Activated naive CD4-positive, alpha-beta T cell treated with Interleukin-2 at 50 U/mL for 16 hours (primary cell): ENCODE measurements around the gene CCDC102A.

ENCODE experiments used
- DNase-seq: peaks from one replicate; pipeline ENCODE4 v3.0.0-alpha.2; 2020

CCDC102A gene

GRCh38 chr16:57517397-57518367 is 18.7 kb downstream of the CCDC102A start:
- no peak for DNase-seq

- DNase-seq: no peak
Measured at GRCh38 chr16:57516773-57517172, 19.6 kb downstream of the CCDC102A start.

DNA sequence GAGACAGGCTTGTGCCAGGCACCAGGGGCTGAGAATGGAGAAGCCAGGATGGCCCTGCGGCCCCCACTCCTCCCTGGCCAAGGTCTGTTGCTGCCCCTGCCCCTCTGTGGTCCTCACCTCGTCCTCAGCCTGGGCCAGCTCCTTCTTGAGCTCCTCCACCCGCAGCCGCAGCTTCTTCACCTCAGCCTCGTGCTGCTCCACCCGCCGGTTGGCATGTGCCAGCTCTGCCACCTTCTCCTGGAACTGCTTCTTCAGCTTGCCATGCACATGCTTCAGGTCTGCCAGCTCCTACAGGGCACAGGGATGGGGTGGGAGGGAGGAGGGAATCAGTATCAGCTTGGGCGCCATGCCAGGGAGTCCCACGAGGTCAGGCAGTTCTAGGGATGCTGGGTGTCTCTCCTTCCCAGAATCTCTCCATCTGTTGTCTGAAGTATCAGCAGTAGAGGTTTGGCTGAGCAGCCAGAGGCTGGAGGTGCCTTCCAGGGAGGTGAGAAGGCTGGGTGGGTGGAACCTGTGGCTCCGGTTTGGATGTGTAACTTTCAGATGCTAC is 20.1 kb downstream of the CCDC102A start:
- no peak for DNase-seq

DNA sequence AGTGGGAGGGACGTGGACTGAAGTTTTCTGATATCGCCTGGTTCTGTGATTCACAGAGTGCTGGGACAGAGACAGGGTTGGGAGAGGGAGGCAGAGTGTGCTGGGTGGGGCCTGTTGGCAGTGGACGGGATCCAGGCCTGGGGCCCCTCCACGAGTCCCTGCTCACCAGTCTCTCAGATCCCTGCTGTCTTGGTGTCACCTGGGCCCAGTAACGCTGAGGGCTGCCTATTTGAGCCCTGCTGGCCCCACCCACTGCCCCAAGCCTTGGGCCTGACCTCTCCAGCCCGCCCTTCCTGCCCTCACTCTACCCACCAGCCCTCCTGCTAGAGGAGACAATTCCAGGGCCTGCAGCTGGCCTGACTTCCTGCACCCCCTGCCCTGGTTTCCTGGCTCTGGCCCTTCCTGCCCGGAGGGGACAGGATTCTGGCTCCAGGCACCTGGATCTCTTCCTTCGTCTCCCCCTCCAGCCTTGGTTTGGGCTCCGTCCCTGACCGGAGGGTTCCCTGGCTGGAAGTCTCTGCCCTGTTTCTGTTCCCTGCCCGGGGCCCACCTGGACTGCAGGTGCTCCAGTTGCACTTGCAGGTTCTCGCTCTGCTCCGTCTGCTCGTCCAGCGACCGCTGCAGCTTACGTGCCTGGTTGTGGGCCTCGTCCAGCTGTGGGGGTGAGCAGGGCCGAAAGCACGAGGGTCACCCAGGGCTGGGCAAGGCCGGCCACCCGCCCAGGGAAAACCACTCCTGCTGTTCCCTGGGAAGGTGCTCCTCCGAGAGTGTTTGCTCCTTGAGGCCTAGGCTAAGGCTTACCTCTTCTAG is 21.4 kb downstream of the CCDC102A start:
- DNase-seq: no peak

DNA sequence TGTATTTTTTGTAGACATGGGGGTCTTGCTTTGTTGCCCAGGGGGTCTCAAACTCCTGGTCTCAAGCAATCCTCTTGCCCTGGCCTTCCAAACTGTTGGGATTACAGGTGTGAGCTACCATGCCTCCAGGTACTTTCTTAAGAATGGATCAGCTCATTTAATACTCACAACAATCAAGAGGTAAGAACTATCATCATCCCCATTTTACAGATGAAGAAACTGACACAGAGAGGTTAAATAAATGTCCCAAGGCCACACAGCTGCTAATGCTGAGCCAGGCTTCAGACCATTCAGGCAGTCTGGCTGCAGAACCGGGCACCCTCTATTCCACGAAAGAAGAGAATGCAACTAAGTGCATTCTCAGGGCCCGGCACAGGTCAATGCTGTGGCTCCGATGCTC is 22.0 kb downstream of the CCDC102A start:
- DNase-seq: no peak

- no peak for DNase-seq
Measured at GRCh38 chr16:57513371-57514102, 22.8 kb downstream of the CCDC102A start.

DNA sequence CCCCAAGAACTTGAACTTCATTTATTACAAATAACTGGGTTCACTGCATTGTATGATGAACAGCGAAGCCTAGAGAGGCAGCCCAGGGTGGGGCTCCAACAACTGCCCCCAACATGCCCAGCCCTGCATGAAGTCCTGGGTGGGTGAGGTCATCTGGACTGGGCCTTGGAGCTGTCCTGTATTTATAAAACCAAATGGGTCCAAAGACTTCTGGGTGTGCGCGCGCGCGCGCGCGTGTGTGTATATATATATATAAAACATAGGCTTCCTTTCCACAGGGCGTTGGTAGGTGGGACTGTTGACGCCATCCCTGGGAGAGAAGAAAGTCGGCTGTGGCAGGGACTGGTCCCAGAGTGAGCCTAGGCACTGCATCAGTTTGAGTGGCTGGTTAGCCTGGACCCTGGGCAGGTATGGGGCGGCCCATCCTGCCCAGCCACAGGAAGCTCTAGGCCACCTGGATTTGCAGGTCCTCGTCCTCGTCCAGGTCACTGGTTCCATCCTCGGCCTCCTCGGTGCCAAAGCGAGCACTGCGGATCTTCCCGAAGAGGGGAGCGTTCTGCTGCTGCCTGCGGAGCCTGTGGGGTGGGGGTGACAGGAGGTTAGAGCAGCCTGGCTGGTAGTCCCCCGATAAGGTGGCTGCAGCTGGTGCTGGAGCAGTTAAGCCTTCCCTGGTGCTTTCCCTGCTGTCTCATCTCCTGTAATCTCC is 23.9 kb downstream of the CCDC102A start:
- DNase-seq: no peak

DNA sequence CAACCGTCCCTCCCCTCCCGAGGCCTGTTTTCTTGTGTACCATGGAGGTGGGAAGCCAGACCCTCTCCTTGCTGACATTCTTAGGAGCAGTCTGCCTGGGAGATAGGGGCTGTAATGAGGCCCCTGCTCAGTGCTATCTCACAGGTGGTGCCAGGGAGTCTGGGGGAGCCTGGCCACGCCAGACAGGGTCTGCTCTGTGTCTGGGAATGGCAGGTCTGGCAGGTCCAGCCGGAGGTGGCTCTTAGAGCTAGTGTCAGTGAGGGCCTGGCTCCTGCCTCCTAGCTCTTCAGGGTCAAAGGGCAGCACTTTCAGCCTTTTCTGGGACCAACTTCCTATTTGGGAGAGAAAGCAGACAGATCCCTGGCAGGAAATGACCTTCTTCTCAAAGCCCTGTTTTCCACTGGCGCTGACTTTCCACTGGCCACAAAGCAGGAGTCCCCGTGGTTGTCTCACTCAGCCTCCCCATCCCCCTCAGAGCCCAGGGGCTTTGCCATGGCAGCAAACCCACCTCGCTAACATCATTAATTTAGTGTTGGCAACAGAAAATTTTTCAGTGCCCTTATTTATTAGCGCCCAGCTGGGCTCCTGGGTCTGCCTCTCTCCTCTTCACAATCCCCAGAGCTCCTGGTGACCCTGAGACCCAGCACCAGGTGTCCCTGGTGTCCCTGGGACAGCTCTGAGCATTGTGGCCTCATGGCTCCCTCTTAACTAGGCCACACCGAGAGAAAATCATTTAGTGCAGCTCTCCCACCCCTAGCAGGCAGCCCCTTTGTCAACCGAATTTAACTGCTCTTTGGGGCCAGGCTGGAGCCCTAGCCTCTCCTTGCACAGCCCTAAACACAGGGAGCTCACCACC is 26.1 kb downstream of the CCDC102A start:
- no peak for DNase-seq

- DNase-seq: no peak
Measured at GRCh38 chr16:57509231-57509923, 27.0 kb downstream of the CCDC102A start.

GRCh38 chr16:57508035-57508425 is 28.3 kb downstream of the CCDC102A start:
- DNase-seq: no peak

GRCh38 chr16:57507136-57508034 is 29.0 kb downstream of the CCDC102A start:
- DNase-seq: no peak

- no peak for DNase-seq
Measured at GRCh38 chr16:57505169-57505568, 31.2 kb downstream of the CCDC102A start.

- DNase-seq: no peak
Measured at GRCh38 chr16:57504491-57504890, 31.9 kb downstream of the CCDC102A start.

DNA sequence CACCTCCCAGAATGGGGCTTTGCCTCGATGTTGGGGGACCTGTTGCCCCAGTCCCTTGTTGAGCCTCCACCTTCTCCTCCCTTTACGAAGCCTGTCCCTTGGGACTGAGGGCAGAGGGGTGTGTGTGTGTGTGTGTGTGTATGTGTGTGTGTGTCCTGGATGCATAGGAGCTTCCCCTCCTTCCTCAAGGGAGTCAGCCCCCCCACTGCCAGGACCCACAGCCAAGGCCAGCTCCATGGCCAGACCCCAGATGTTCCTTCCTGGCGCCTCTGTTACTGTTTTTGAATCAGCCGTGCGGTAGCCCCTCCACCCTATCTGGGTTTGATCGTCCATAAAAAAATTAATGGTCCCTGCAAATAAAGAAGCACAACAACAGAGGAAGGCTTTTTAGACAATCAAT is 32.4 kb downstream of the CCDC102A start:
- no peak for DNase-seq

DNA sequence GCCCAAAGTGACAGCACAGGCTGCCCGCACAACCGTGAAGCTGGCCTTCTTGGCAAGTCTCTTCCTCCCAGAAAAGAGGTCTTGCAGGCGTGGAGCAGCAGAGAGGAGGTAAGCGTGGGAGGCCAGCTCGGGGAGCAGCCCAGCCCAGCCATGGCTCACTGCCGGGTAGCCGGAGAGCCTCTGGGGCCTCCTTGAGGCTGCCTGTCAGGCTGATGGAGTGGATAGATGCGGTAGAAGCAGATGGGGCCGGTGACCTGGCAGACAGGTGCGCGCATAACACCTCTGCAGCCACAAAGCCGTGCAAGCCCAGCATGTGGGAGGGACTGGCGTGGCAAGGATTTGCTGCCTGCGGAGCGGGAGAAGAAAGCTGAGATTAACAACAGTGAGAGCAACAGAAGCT is 33.0 kb downstream of the CCDC102A start:
- DNase-seq: no peak

- DNase-seq: no peak
Measured at GRCh38 chr16:57502048-57502775, 34.2 kb downstream of the CCDC102A start.

GRCh38 chr16:57501492-57501891 is 34.9 kb downstream of the CCDC102A start:
- DNase-seq: no peak

GRCh38 chr16:57500578-57501111 is 35.7 kb downstream of the CCDC102A start:
- no peak for DNase-seq
